ENCODE data around the gene TMEM127. TPM values are rescaled to one million over a fixed set of nuclear protein-coding genes. Genes with fewer than 3 reads are reported as not detected.

TMEM127 gene
- total RNA-seq, 4 donors from 2014 or later = 27.1 to 35.4 (median 30.7) TPM

GRCh38 chr2:96262306-96262705, 3.5 kb downstream of the TMEM127 start:
- Histone ChIP-seq H3K36me3 (peaks cover 0 to 47% (median 0%) of the 10 kb centered on the region in 3 donors), H3K27me3 (no peaks in the 10 kb centered on the region), H3K9me3 (no peaks in the 10 kb centered on the region), H3K4me3 (no peak overlapping the region), H3K4me1 (peaks cover 5 to 84% (median 63%) of the 10 kb centered on the region in 4 donors), H3K27ac (no peak overlapping the region)
- DNase-seq (ENCODE audit: low spot score in 2 of 2) = no peak
- WGBS, 2 donors = 62% methylated on average over 2 of the region's 2 CpGs
- no peak for TF ChIP-seq EP300 (IDR thresholded peaks at IDR 0.05)
- no peak for TF ChIP-seq POLR2A (IDR thresholded peaks at IDR 0.05)
- TF ChIP-seq, protein P1, sequence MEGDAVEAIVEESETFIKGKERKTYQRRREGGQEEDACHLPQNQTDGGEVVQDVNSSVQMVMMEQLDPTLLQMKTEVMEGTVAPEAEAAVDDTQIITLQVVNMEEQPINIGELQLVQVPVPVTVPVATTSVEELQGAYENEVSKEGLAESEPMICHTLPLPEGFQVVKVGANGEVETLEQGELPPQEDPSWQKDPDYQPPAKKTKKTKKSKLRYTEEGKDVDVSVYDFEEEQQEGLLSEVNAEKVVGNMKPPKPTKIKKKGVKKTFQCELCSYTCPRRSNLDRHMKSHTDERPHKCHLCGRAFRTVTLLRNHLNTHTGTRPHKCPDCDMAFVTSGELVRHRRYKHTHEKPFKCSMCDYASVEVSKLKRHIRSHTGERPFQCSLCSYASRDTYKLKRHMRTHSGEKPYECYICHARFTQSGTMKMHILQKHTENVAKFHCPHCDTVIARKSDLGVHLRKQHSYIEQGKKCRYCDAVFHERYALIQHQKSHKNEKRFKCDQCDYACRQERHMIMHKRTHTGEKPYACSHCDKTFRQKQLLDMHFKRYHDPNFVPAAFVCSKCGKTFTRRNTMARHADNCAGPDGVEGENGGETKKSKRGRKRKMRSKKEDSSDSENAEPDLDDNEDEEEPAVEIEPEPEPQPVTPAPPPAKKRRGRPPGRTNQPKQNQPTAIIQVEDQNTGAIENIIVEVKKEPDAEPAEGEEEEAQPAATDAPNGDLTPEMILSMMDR (IDR thresholded peaks at IDR 0.05) = no peak

DNA sequence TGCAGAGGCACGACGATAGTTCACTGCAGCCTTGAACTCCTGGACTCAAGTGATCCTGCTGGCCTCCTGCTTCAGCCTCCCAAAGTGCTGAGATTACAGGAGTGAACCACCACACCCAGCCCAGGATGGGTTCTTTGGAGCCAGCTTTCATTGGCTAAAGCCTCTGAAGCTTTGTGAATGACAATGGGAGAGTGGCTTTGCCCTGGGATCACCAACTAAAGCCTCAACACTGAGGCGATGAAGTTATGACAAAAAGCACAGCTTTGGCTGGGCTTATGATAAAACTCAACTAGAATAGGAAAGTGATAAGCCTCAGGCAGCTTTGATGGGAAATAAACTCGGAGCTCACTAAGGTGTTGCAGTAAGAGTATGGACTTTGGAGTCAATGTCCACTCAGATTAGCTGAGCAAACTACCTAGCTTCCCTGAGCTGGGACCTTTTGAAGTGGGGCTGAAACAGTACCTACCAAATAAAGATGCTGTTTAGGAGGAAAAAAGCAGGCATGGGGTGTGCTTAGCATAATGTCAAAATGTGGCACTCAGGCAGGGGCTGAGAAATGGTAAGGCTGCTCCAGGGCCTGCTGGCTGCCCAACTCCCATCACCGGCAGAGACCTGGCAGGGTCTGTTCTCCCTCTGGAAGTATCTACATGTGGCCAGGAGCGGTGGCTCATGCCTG, 4.3 kb downstream of the TMEM127 start:
- peaks cover 0 to 47% (median 0%) of the 10 kb centered on the region in 3 donors for H3K36me3 ChIP-seq

DNA sequence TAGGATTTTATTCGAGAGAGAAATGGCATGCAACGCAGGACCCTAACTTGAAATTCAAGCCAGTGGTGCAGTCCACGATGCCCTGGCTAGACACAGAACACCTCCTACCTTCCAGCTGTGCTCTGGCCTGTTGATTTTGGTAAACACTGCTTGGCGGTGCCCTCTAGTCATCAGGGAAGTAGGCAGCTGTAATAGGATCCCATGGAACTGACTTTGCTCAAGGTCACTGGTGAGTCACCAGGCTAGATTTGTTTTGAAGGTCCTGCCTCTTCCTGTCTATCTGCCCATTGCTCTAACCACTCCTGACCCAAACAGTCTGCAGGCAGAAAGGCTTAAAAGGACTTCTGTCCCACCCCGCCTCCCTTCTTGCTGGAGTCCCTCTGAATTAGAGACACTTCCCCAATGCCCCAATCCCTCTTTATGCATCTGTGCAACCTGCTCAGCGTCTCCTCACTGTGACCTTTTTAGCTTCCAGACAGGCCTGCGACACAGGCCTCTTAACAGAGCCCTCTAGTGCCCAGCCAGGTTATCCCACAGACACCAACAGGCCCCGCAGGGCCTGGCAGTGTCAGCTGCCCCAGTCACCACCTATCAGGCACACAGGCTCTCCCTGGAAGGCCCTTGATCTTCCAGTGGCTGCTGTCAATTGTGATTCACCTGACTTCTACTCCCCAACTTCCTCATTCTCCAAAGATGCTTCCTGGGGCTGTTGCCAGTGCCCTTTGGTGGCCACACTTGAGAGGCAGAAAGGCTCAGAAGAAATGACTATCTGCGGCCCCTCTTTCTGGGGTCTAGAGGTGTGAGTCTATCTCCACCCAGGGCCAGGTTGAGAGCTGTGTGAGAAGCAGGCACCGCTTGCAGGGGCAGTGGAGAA, 5.2 kb downstream of the TMEM127 start:
- H3K27me3 ChIP-seq = no peaks in the 10 kb centered on the region
- WGBS, 2 donors = 48 to 49% methylated on average over 10 of the region's 10 CpGs
- H3K9me3 ChIP-seq = no peaks in the 10 kb centered on the region
- H3K36me3 ChIP-seq = peaks cover 0 to 54% (median 0%) of the 10 kb centered on the region in 3 donors
- peaks cover 5 to 82% (median 59%) of the 10 kb centered on the region in 4 donors for H3K4me1 ChIP-seq
- H3K4me3 ChIP-seq = no peak overlapping the region
- DNase-seq (ENCODE audit: low spot score in 2 of 2) = peak in 1 of 2 donors; percentile 51
- H3K27ac ChIP-seq = peak overlapping the region in 3 of 4 donors; percentile 78 to 91 (median 82)
- TF ChIP-seq, protein P1 (IDR thresholded peaks at IDR 0.05) = peak in 1 of 5 experiments; percentile 6
- TF ChIP-seq POLR2A (IDR thresholded peaks at IDR 0.05) = no peak
- peak in 1 of 2 donors; percentile 59 for TF ChIP-seq EP300 (IDR thresholded peaks at IDR 0.05)

More for the DNA sequence above, 4.3 kb downstream of the TMEM127 start:
- peak overlapping the region in 3 of 4 donors; percentile 78 to 91 (median 82) for H3K27ac ChIP-seq
- no peaks in the 10 kb centered on the region for H3K27me3 ChIP-seq
- H3K9me3 ChIP-seq = no peaks in the 10 kb centered on the region
- H3K4me3 ChIP-seq = no peak overlapping the region
- DNase-seq (ENCODE audit: low spot score in 2 of 2) = no peak
- TF ChIP-seq EP300 (IDR thresholded peaks at IDR 0.05) = no peak
- TF ChIP-seq, protein P1 (IDR thresholded peaks at IDR 0.05) = no peak
- TF ChIP-seq POLR2A (IDR thresholded peaks at IDR 0.05) = no peak
- peaks cover 5 to 82% (median 56%) of the 10 kb centered on the region in 4 donors for H3K4me1 ChIP-seq
- 93% methylated on average over 6 of the region's 6 CpGs for WGBS, 2 donors

- TF ChIP-seq EP300 (IDR thresholded peaks at IDR 0.05) = no peak
- TF ChIP-seq, protein P1 (IDR thresholded peaks at IDR 0.05) = no peak
- no peak for TF ChIP-seq POLR2A (IDR thresholded peaks at IDR 0.05)
- Histone ChIP-seq H3K27me3 (no peaks in the 10 kb centered on the region), H3K27ac (peak overlapping the region; percentile 11 to 91 (median 80)), H3K36me3 (peaks cover 0 to 65% (median 0%) of the 10 kb centered on the region in 3 donors), H3K9me3 (no peaks in the 10 kb centered on the region), H3K4me1 (peaks cover 5 to 77% (median 53%) of the 10 kb centered on the region in 4 donors), H3K4me3 (no peak overlapping the region)
- no peak for DNase-seq (ENCODE audit: low spot score in 2 of 2)
- 73 to 83% methylated on average over 5 of the region's 5 CpGs for WGBS, 2 donors
Observed at GRCh38 chr2:96259497-96259921, 6.3 kb downstream of the TMEM127 start.
